ENCODE results near the gene ATP6V1F. TPM values are rescaled to one million over a fixed set of nuclear protein-coding genes. Genes with fewer than 3 reads are reported as not detected.

Gene ATP6V1F
- polyA plus RNA-seq, 1 experiment = 150 TPM

GRCh38 chr7:128906766-128907559 lies 44.3 kb downstream of the ATP6V1F start:
- H3K4me3 ChIP-seq (ENCODE audit: low read depth, low read length) = no peak overlapping the region
- no peak overlapping the region for H3K27ac ChIP-seq (ENCODE audit: low read depth, low read length)
- DNase-seq (ENCODE audit: low read depth, low spot score) = no peak
- H3K9me3 ChIP-seq (ENCODE audit: control insufficient read depth, insufficient read depth, low read length) = no peaks in the 10 kb centered on the region; the same call in 1 of the 2 replicates
- ChIA-PET CTCF (interaction anchor here (1.1 kb wide), 1 partner anchor 185 kb away, joined by 4 read pairs; no protein-coding TSS in a partner anchor), POLR2A (no interaction called here)
- peaks cover 37% of the 10 kb centered on the region for H3K27me3 ChIP-seq (ENCODE audit: control insufficient read depth, insufficient read depth, low read length)
- no peak for TF ChIP-seq CTCF (IDR thresholded peaks at IDR 0.05; ENCODE audit: low read depth, low read length)

DNA sequence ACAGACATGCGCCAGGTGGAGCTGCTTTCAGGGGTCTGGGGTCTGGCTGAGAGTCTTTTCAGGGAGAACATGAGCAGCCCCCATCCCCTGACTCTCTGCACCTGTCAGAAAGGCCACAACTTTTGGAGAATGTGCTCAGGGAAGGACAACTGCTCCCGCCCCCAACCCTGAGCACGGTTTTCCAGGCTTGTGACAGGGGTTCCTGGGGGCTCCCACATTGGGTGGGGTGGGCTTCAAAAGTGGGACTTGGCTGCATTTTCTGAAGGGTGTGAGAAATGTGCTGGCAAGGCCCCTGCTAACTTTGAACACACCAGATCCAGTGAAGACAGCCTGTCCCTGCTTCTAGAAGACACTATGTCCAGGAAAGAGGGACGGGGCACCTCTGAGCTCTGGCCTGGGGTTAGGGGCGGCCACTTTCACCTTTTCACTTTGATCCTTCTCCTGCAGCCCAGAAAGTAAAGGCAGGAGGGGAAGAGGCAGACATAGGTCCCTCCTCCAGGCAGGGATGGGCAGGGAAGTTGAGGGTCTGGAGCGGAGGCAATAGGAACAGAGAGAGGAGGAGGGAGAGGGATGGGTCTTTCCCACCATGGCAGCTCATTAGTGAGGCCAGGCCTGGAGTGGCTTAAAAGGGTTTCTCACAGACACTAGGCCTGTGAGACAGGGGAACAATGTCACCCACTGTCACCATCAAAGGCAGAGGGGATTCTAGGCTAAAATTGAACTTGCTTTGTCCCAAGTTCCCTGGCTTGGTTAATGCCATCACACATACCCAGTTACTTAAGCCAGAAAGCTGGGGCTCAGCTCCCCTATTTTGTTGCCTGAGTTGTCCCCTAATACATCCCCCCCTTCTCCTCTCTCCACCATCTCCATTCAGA lies 46.3 kb downstream of the ATP6V1F start:
- peak overlapping the region; percentile 59 for H3K4me3 ChIP-seq (ENCODE audit: low read depth, low read length)
- no peak for TF ChIP-seq CTCF (IDR thresholded peaks at IDR 0.05; ENCODE audit: low read depth, low read length)
- POLR2A ChIA-PET = no interaction called here
- peaks cover 42% of the 10 kb centered on the region for H3K27me3 ChIP-seq (ENCODE audit: control insufficient read depth, insufficient read depth, low read length)
- no peak for DNase-seq (ENCODE audit: low read depth, low spot score)
- CTCF ChIA-PET = interaction anchor here (1.0 to 2.3 kb wide), 2 partner anchors 26 to 183 kb away, joined by 3 to 13 read pairs; no protein-coding TSS in a partner anchor
- H3K9me3 ChIP-seq (ENCODE audit: control insufficient read depth, insufficient read depth, low read length) = no peaks in the 10 kb centered on the region; the same call in 1 of the 2 replicates
- H3K27ac ChIP-seq (ENCODE audit: low read depth, low read length) = no peak overlapping the region

DNA sequence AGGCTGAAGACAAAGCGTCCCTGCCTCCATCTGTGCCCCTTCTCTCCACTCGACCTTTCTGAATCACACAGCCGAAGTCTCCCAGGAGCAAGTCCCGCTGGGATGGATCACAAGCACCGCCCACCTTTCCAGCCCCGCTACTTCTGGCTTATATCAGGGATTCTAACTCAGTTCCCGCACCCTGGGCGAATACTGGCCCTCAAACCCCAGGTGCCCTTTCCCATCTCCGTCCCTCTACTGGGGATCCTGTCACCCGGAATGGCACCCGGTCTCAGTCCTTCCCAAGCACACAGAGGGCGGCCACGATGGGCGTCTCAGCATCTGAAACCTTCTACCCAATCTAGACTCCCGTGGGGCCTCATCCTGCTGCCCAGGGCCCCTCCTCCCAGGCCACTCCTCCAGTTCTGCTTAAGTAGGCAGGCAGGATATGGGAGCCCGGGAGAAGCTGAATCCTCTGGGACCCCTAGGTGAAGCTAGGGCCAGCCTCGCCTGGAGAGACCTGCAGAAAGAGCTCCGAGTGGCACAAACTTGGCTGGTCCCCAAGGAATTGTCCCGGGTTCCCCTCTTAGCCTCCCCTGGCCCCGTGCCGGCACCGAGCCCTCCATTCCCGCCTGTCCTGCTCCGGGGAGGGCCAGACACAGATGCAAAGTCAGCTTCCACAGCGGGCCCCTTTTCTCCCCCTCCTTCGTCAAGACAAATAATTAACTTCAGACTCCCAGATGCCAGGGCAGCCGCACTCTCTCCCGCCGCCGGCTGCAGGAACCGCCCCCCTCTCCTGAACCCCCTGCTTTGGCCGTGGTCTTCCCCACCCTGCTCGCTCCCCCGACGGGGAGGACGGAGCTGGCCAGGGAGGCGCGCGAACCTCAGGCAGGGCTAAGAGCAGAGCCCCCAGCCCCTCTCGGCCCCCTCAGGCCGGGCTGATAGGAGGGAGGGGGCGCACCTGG lies 47.2 kb downstream of the ATP6V1F start:
- no peak for TF ChIP-seq CTCF (IDR thresholded peaks at IDR 0.05; ENCODE audit: low read depth, low read length)
- peak; percentile 10 for DNase-seq (ENCODE audit: low read depth, low spot score)
- Histone ChIP-seq H3K9me3 (ENCODE audit: control insufficient read depth, insufficient read depth, low read length) (no peaks in the 10 kb centered on the region; the same call in 1 of the 2 replicates), H3K4me3 (ENCODE audit: low read depth, low read length) (peak overlapping the region; percentile 59), H3K27ac (ENCODE audit: low read depth, low read length) (no peak overlapping the region), H3K27me3 (ENCODE audit: control insufficient read depth, insufficient read depth, low read length) (peaks cover 51% of the 10 kb centered on the region)
- ChIA-PET POLR2A (no interaction called here), CTCF (interaction anchor here (0.7 to 2.3 kb wide), 3 partner anchors 26 to 182 kb away, joined by 3 to 13 read pairs (median 3); no protein-coding TSS in a partner anchor)

DNA sequence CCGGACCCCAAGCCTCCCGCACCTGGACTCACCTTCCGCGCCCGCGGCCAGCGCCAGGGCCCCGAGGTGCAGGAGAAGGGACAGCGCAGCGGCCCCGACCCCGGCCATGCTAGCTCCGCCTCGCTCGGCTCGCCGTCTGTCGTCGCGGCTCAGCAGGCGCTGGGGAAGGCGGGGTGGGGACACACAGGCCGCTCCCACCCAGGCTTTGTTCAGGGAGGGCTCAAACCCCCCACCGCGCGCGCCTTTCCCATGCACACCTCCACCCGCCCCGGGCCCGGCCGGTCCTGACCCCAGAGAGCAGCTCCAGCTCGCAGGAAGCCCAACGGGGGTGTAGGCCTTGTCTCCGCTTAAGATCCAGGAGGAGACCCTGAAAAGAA lies 47.9 kb downstream of the ATP6V1F start, which contains the start of gene KCP:
Gene KCP (minus strand): TSS at position 141 of the 377 bp plus-strand sequence. CDS start 33 bp downstream, at position 108.
- TF ChIP-seq CTCF (IDR thresholded peaks at IDR 0.05; ENCODE audit: low read depth, low read length) = no peak
- ChIA-PET POLR2A (no interaction called here), CTCF (interaction anchor here (0.7 to 2.3 kb wide), 2 partner anchors 27 to 181 kb away, joined by 3 to 13 read pairs; no protein-coding TSS in a partner anchor)
- Histone ChIP-seq H3K27me3 (ENCODE audit: control insufficient read depth, insufficient read depth, low read length) (peaks cover 56% of the 10 kb centered on the region), H3K9me3 (ENCODE audit: control insufficient read depth, insufficient read depth, low read length) (no peaks in the 10 kb centered on the region; the same call in 1 of the 2 replicates), H3K27ac (ENCODE audit: low read depth, low read length) (no peak within 1 kb of the TSS), H3K4me3 (ENCODE audit: low read depth, low read length) (peak within 1 kb of the TSS; percentile 59)
- no peak for DNase-seq (ENCODE audit: low read depth, low spot score)

Data from AG04450 (cell line).